K562 (cell line): Measurements from ENCODE around the gene PPM1H. TPM values are rescaled to one million over a fixed set of nuclear protein-coding genes. Genes with fewer than 3 reads are reported as not detected.

Experiments
- ATAC-seq: fragments of 200-7000 bp; cut with Tn5 transposase; 3 replicates; pipeline ENCODE4 v1.9.1; 2020; ENCODE audit warnings: moderate library complexity
- Bru-seq: library from RNA; stranded (reverse); fragments of 400-500 nt; gene quantifications from one replicate; lab custom pipeline; 2021; lab: Mats Ljungman, UMichigan
- BruChase-seq, 2 experiments: library from RNA; stranded (reverse); fragments of 400-500 nt; gene quantifications; one replicate each; lab custom pipeline; 2021; lab: Mats Ljungman, UMichigan
- BruUV-seq: library from RNA; stranded (reverse); fragments of 400-500 nt; replicated peaks from 2 replicates; lab custom pipeline; 2021; lab: Mats Ljungman, UMichigan
- CTCF ChIA-PET: fragments of 300-600 bp; formaldehyde crosslinking; extraction: SDS; loops from one replicate; lab custom pipeline; 2021; ENCODE audit warnings: low intra/inter-chr PET ratio; lab: Yijun Ruan, JAX
- POLR2A ChIA-PET: fragments of 300-600, 350-650 bp; sonication (Branson Sonifier 250); formaldehyde crosslinking; extraction: SDS; loops from one replicate; lab custom pipeline; 2021; ENCODE audit warnings: antibody characterized with exemption, inconsistent platforms; lab: Yijun Ruan, JAX
- DNase-seq, 4 experiments: peaks; one replicate each; pipeline versions ENCODE4 v3.0.0 to v3.0.0-alpha.2; 2011 to 2018; ENCODE audit warnings: low spot score in 3 of 4, mixed read lengths in 3 of 4; ENCODE audit errors: extremely low read depth in 1 of 4
- FAIRE-seq: peaks from 2 replicates; lab custom pipeline; 2011; peaks lifted over from hg19 to GRCh38; lab: Jason Lieb, UNC
- H2AFZ ChIP-seq: 2 replicates; pipeline ENCODE4 v1.6.0; 2011; ENCODE audit warnings: low read depth, low read length, control low read depth, inconsistent platforms
- H3K27ac ChIP-seq: fragments of 200-600 bp; 3 replicates; pipeline ENCODE4 v1.8.0; 2011; ENCODE audit warnings: low read depth, mild to moderate bottlenecking, control low read depth, inconsistent platforms, low read length, moderate library complexity, mixed read lengths; ENCODE audit errors: extremely low read depth
- H3K27me3 ChIP-seq, 2 experiments: fragments of 300-600 bp in 1 of 2; 2 replicates in 1 of 2; 3 replicates in 1 of 2; pipeline versions ENCODE4 v1.6.0 to v1.8.0; 2011; ENCODE audit warnings: inconsistent platforms in 2 of 2, low read length in 2 of 2, mild to moderate bottlenecking in 1 of 2, mixed read lengths in 1 of 2, moderate library complexity in 1 of 2; ENCODE audit not compliant: control insufficient read depth in 2 of 2, insufficient read depth in 2 of 2
- H3K36me3 ChIP-seq: fragments of 300-600 bp; 3 replicates; pipeline ENCODE4 v1.8.0; 2011; ENCODE audit warnings: mild to moderate bottlenecking, low read length, inconsistent platforms; ENCODE audit not compliant: control insufficient read depth, insufficient read depth
- H3K4me1 ChIP-seq, 2 experiments: fragments of 200-600 bp in 1 of 2; replicated peaks in 1 of 2; 2 replicates in 1 of 2; 3 replicates in 1 of 2; pipeline versions ENCODE4 v1.5.1 to v1.8.0; 2011; ENCODE audit warnings: inconsistent platforms in 2 of 2, low read length in 2 of 2, mild to moderate bottlenecking in 1 of 2, mixed read lengths in 1 of 2, moderate library complexity in 1 of 2; ENCODE audit not compliant: control insufficient read depth in 2 of 2, insufficient read depth in 2 of 2
- H3K4me2 ChIP-seq: 2 replicates; pipeline ENCODE4 v1.6.1; 2011; ENCODE audit warnings: low read length, control low read depth, inconsistent platforms, mixed read lengths; ENCODE audit not compliant: insufficient read depth
- H3K4me3 ChIP-seq: fragments of 200-600 bp; sonication (generic), shearing (Covaris generic); 2 replicates; pipeline ENCODE4 v1.5.1; 2016; ENCODE audit warnings: control low read depth, inconsistent platforms
- H3K79me2 ChIP-seq: fragments of 200-600 bp; 3 replicates; pipeline ENCODE4 v1.8.0; 2011; ENCODE audit warnings: low read length, inconsistent platforms; ENCODE audit not compliant: control insufficient read depth, insufficient read depth
- H3K9ac ChIP-seq, 2 experiments: 2 replicates each; pipeline versions ENCODE4 v1.6.0 to v1.6.1; 2011; ENCODE audit warnings: low read depth in 2 of 2, low read length in 2 of 2, control low read depth in 1 of 2, inconsistent platforms in 1 of 2, mild to moderate bottlenecking in 1 of 2, mixed read lengths in 1 of 2; ENCODE audit not compliant: insufficient read depth in 1 of 2
- H3K9me1 ChIP-seq: one replicate; pipeline ENCODE4 v1.6.0; 2011; ENCODE audit warnings: inconsistent platforms, mild to moderate bottlenecking, low read length, moderate library complexity; ENCODE audit not compliant: control insufficient read depth, insufficient read depth
- H3K9me3 ChIP-seq: replicated peaks from 2 replicates; pipeline ENCODE4 v1.5.1; 2011; ENCODE audit warnings: low read depth, low read length, inconsistent platforms; ENCODE audit not compliant: control insufficient read depth, insufficient read depth
- H4K20me1 ChIP-seq: replicated peaks from 2 replicates; pipeline ENCODE4 v1.6.1; 2011; ENCODE audit warnings: low read length, inconsistent platforms, mixed read lengths; ENCODE audit not compliant: control insufficient read depth, insufficient read depth
- ARID4B ChIP-seq: sonication (generic); formaldehyde crosslinking; IDR thresholded peaks from 2 replicates; pipeline ENCODE4 v1.8.0; 2022; ENCODE audit warnings: mild to moderate bottlenecking, missing genetic modification reagents
- ATF4 ChIP-seq: fragments of 450-650 bp; formaldehyde crosslinking; IDR thresholded peaks from 2 replicates; pipeline ENCODE4 v1.4.0; 2022; ENCODE audit warnings: mild to moderate bottlenecking, moderate library complexity
- MITF ChIP-seq: IDR thresholded peaks from 2 replicates; pipeline ENCODE4 v1.6.1; 2014; ENCODE audit warnings: antibody characterized with exemption
- NFIC ChIP-seq: fragments of 450-650 bp; IDR thresholded peaks from 2 replicates; pipeline ENCODE4 v1.6.1; 2017; ENCODE audit warnings: mild to moderate bottlenecking, inconsistent platforms
- SAFB ChIP-seq: fragments of 200-400 bp; formaldehyde crosslinking; IDR thresholded peaks from 2 replicates; pipeline ENCODE4 v1.6.1; 2017; ENCODE audit warnings: low read depth, low read length, borderline replicate concordance
- ZBTB7A ChIP-seq: IDR thresholded peaks from 2 replicates; pipeline ENCODE4 v1.6.1; 2011; ENCODE audit warnings: low read depth, mild to moderate bottlenecking, low read length, moderate library complexity, borderline replicate concordance; ENCODE audit not compliant: control insufficient read depth
- WGBS: fragments of 100-300 bp; shearing (Covaris generic); methylation state at CpG from one replicate; pipeline ENCODE4 v1.1.6; 2016; ENCODE audit warnings: low coverage, mixed read lengths; ENCODE audit not compliant: insufficient coverage; ENCODE audit errors: missing lambda C conversion rate; 5-methylcytosine and 5-hydroxymethylcytosine counted together
- in situ Hi-C: fragments of 300-500 bp; cut with MboI; formaldehyde crosslinking; loops from 4 replicates; pipeline ENCODE4 v1.15.0; 2018; ENCODE audit warnings: inconsistent platforms, mixed read lengths
- intact Hi-C: fragments of 100-400 bp; cut with micrococcal nuclease; formaldehyde crosslinking; loops from 2 replicates; pipeline ENCODE4 v1.14.2; 2022
- long read RNA-seq, 3 experiments: library from polyadenylated mRNA in 2 of 3; library from RNA in 1 of 3; unstranded in 2 of 3; stranded (forward) in 1 of 3; transcript quantifications; one replicate each; pipeline ENCODE4 v2.0.0, GENCODE V29; 2019 to 2022
- polyA minus RNA-seq, 3 experiments: library from RNA; depleted of rRNA, polyadenylated mRNA; stranded (reverse); fragments of >200 nt; gene quantifications; 2 replicates each; pipeline ENCODE4 v1.2.3, GENCODE V29; 2011
- polyA plus RNA-seq, 8 experiments: library from polyadenylated mRNA; depleted of rRNA in 4 of 8; stranded (reverse) in 5 of 8; unstranded in 3 of 8; fragments of >200 nt; fragmentation: Nextera tagmentation in 2 of 8; fragmentation: Illumina TruSeq in 1 of 8; extraction: Ambion mirVana in 2 of 8; extraction: Trizol in 1 of 8; gene quantifications; 2 replicates each; pipeline versions ENCODE4 v1.2.1 to v1.2.3, GENCODE V29; 2011 to 2014; ENCODE audit warnings: inconsistent platforms in 1 of 8, missing spikeins in 1 of 8
- total RNA-seq, 7 experiments: library from RNA; depleted of rRNA in 6 of 7; stranded (reverse); fragments of >200 nt in 6 of 7; fragmentation: Illumina TruSeq in 2 of 7; extraction: Trizol in 2 of 7; gene quantifications; 2 replicates each; pipeline versions ENCODE4 v1.2.1 to v1.2.3, GENCODE V29; 2011 to 2021; ENCODE audit warnings: low replicate concordance in 1 of 7

PPM1H gene
- total RNA-seq (2011; cell fraction: chromatin; rRNA removed; ENCODE audit: low replicate concordance) = 4.0 and 12.4 TPM in 2 replicates
- total RNA-seq (2011; cell fraction: nucleolus; rRNA removed) = 5.7 and 6.2 TPM in 2 replicates
- 5.2 and 6.4 TPM in 2 replicates for total RNA-seq (2011; cell fraction: nucleoplasm; rRNA removed)
- total RNA-seq (2014; rRNA removed) (11.3 and 13.0 TPM in 2 replicates), total RNA-seq (2014; rRNA removed; fragmentation: Illumina TruSeq; extraction: Trizol) (13.7 and 17.2 TPM in 2 replicates), total RNA-seq (2015; rRNA removed; fragmentation: Illumina TruSeq; extraction: Trizol) (29.0 and 29.3 TPM in 2 replicates), total RNA-seq (2021) (21.5 and 23.0 TPM in 2 replicates), polyA plus RNA-seq (2011; rRNA removed) (4.8 and 6.1 TPM in 2 replicates), polyA plus RNA-seq (2014; fragmentation: Illumina TruSeq; extraction: Trizol) (11.1 and 11.6 TPM in 2 replicates), polyA plus RNA-seq (2014; fragmentation: Nextera tagmentation; extraction: Ambion mirVana) (1 to 10 TPM; 5.3 to 8.1 TPM), polyA plus RNA-seq (2014; rRNA removed) (9.3 and 9.7 TPM in 2 replicates), polyA minus RNA-seq (2011; rRNA and poly(A)+ RNA removed) (10.7 and 12.0 TPM in 2 replicates), Bru-seq, nascent RNA (percentile 67 among the genes with signal in this experiment), BruChase-seq, experiment 1, labeled RNA remaining after a 2-hour chase (percentile 63 among the genes with signal in this experiment), BruChase-seq, experiment 2, labeled RNA remaining after a 6-hour chase (percentile 61 among the genes with signal in this experiment)
- polyA plus RNA-seq (2011; cell fraction: cytosol; rRNA removed) = 4.5 and 5.7 TPM in 2 replicates
- 3.7 and 4.0 TPM in 2 replicates for polyA plus RNA-seq (2011; cell fraction: nucleus; rRNA removed)
- polyA plus RNA-seq (2012) = 9.0 and 13.2 TPM in 2 replicates
- polyA minus RNA-seq (2011; cell fraction: cytosol; rRNA and poly(A)+ RNA removed) = 6.6 and 9.7 TPM in 2 replicates
- polyA minus RNA-seq (2011; cell fraction: nucleus; rRNA and poly(A)+ RNA removed) = 5.8 and 6.6 TPM in 2 replicates
- long read RNA-seq, experiment 1, full-length matches to known transcripts = 8 of 37 reads
- long read RNA-seq, experiment 1, partial matches to known transcripts = 5 of 37 reads
- long read RNA-seq, experiment 1, other reads (novel, unspliced or antisense) = 24 of 37 reads
- long read RNA-seq, experiment 2, full-length matches to known transcripts = 3 of 11 reads
- long read RNA-seq, experiment 2, partial matches to known transcripts = 1 of 11 reads
- long read RNA-seq, experiment 2, other reads (novel, unspliced or antisense) = 7 of 11 reads
- long read RNA-seq, experiment 3, partial matches to known transcripts = 0 of 1 reads
- long read RNA-seq, experiment 3, other reads (novel, unspliced or antisense) = 1 of 1 reads

GRCh38 chr12:62934799-62935674 lies at the start of gene PPM1H:
PPM1H (minus strand) TSS chr12:62935150; CDS start chr12:62934736, 414 bp downstream.
- in situ Hi-C loops (no loop called here), intact Hi-C loops (loop anchor here (2.0 to 5.0 kb wide), 3 partner anchors 42 to 132 kb away; no protein-coding TSS in a partner anchor)
- Histone ChIP-seq H3K4me2 (peak within 1 kb of the TSS; percentile 77), H3K79me2 (peaks cover 41% of the 10 kb centered on the region), H3K4me3 (peak within 1 kb of the TSS; percentile 72), H3K27ac (peak within 1 kb of the TSS; percentile 67), H4K20me1 (no peaks in the 10 kb centered on the region), H3K9me1 (no peaks in the 10 kb centered on the region), H3K9ac (peak within 1 kb of the TSS; percentile 59 to 88), H3K4me1 (peaks cover 10 to 24% of the 10 kb centered on the region in 2 experiments; a peak in 4 of 5 replicates), H3K36me3 (no peaks in the 10 kb centered on the region), H2AFZ (peak within 1 kb of the TSS; percentile 91), H3K9me3 (no peaks in the 10 kb centered on the region), H3K27me3 (peaks cover 0 to 7% of the 10 kb centered on the region in 2 experiments; a peak in 1 of 5 replicates)
- CTCF ChIA-PET = interaction anchor here (0.7 to 1.1 kb wide), 2 partner anchors 141 to 1025 kb away, joined by 3 read pairs; no protein-coding TSS in a partner anchor
- under 1% methylated on average over 47 of the region's 69 CpGs for WGBS
- BruUV-seq = no TSS peak
- DNase-seq = peak; percentile 88 to 91 (median 89)
- POLR2A ChIA-PET = interaction anchor here (0.6 to 2.9 kb wide), 7 partner anchors 9 to 30 kb away, joined by 3 to 11 read pairs (median 4); no protein-coding TSS in a partner anchor
- peak; percentile 37 for FAIRE-seq
- ATAC-seq = peak; percentile 91
- TF ChIP-seq NFIC (no peak), ARID4B (0 out of 2 replicates have a peak, but pooled peaks have one; percentile 73), ATF4 (CRISPR knock-in tag) (no peak), ZBTB7A (peak; percentile 59), SAFB (peak; percentile 25; the same call in 1 of the 2 replicates), MITF (peak; percentile 86; the same call in 1 of the 2 replicates)
